OCI-LY7 (cell line): ENCODE data around the gene SH3RF3. TPM values are rescaled to one million over a fixed set of nuclear protein-coding genes. Genes with fewer than 3 reads are reported as not detected.

ENCODE experiments used
- BruUV-seq: library from RNA; stranded (reverse); fragments of 400-500 nt; replicated peaks from 2 replicates; lab custom pipeline; 2021; lab: Mats Ljungman, UMichigan
- CTCF ChIA-PET: fragments of 300-600 bp; sonication (Branson Sonifier 250); formaldehyde crosslinking; loops from one replicate; lab custom pipeline; 2022; ENCODE audit warnings: antibody characterized with exemption; ENCODE audit not compliant: unreplicated experiment; lab: Charles Lee
- POLR2A ChIA-PET: fragments of 300-600 bp; sonication (Branson Sonifier 250); formaldehyde crosslinking; loops from one replicate; lab custom pipeline; 2022; ENCODE audit warnings: antibody characterized with exemption; lab: Charles Lee
- DNase-seq: peaks from one replicate; pipeline ENCODE4 v3.0.0-alpha.2; 2015; ENCODE audit warnings: low spot score
- H2AFZ ChIP-seq: fragments of 200-600 bp; sonication (generic), shearing (Covaris generic); 2 replicates; pipeline ENCODE4 v1.6.1; 2014; ENCODE audit warnings: mild to moderate bottlenecking, antibody characterized with exemption, low read length, moderate library complexity
- H3K27ac ChIP-seq: fragments of 200-600 bp; sonication (generic); 2 replicates; pipeline ENCODE4 v1.5.1; 2014; ENCODE audit warnings: mixed run types, low read depth, mild to moderate bottlenecking, moderate library complexity, low read length, inconsistent platforms; ENCODE audit not compliant: poor library complexity, severe bottlenecking
- H3K36me3 ChIP-seq: fragments of 200-600 bp; sonication (generic); 2 replicates; pipeline ENCODE4 v1.6.1; 2014; ENCODE audit warnings: mild to moderate bottlenecking, antibody characterized with exemption, low read length, moderate library complexity, mixed read lengths; ENCODE audit not compliant: insufficient read depth
- H3K4me1 ChIP-seq: fragments of 200-600 bp; sonication (generic); 2 replicates; pipeline ENCODE4 v1.5.1; 2014; ENCODE audit warnings: mild to moderate bottlenecking, low read length; ENCODE audit not compliant: insufficient read depth, poor library complexity, severe bottlenecking
- H3K4me2 ChIP-seq: fragments of 200-600 bp; sonication (generic); 2 replicates; pipeline ENCODE4 v1.6.1; 2014; ENCODE audit warnings: mild to moderate bottlenecking, low read length
- H3K4me3 ChIP-seq: fragments of 200-600 bp; sonication (generic); 2 replicates; pipeline ENCODE4 v1.5.1; 2014; ENCODE audit warnings: mild to moderate bottlenecking, low read depth, low read length; ENCODE audit not compliant: poor library complexity, severe bottlenecking
- H3K79me2 ChIP-seq: fragments of 200-600 bp; sonication (generic); 2 replicates; pipeline ENCODE4 v1.6.1; 2016; ENCODE audit warnings: low read depth, mild to moderate bottlenecking, low read length, moderate library complexity, mixed read lengths; ENCODE audit not compliant: insufficient read depth
- H3K9me2 ChIP-seq: fragments of 200-600 bp; sonication (generic); 2 replicates; pipeline ENCODE4 v1.6.1; 2016; ENCODE audit warnings: mild to moderate bottlenecking, low read length, mixed read lengths; ENCODE audit not compliant: insufficient read depth
- H3K9me3 ChIP-seq: fragments of 200-600 bp; sonication (generic); 2 replicates; pipeline ENCODE4 v1.6.1; 2014; ENCODE audit warnings: mild to moderate bottlenecking, mixed run types, low read length, mixed read lengths
- H4K20me1 ChIP-seq: fragments of 200-600 bp; sonication (generic); 2 replicates; pipeline ENCODE4 v1.6.1; 2014; ENCODE audit warnings: mild to moderate bottlenecking, antibody characterized with exemption, low read length, moderate library complexity, mixed read lengths; ENCODE audit not compliant: insufficient read depth
- CTCF ChIP-seq: fragments of 200-600 bp; sonication (generic); conservative IDR thresholded peaks from 2 replicates; pipeline ENCODE4 v1.5.1; 2014; ENCODE audit warnings: mild to moderate bottlenecking, antibody characterized with exemption, low read length, moderate library complexity, mixed read lengths
- EZH2phosphoT487 ChIP-seq: fragments of 200-600 bp; sonication (generic); IDR thresholded peaks from 2 replicates; pipeline ENCODE4 v1.6.1; 2018; ENCODE audit warnings: low read depth, borderline replicate concordance, mild to moderate bottlenecking, mixed run types, antibody characterized with exemption, low read length, moderate library complexity, mixed read lengths
- intact Hi-C: fragments of 100-400 bp; cut with micrococcal nuclease; formaldehyde crosslinking; loops from one replicate; pipeline ENCODE4 v1.10.0; 2022; ENCODE audit not compliant: unreplicated experiment
- total RNA-seq, 2 experiments: library from RNA; depleted of rRNA in 1 of 2; stranded (reverse); fragments of >200 nt in 1 of 2; shearing (Covaris generic) in 1 of 2; gene quantifications; 2 replicates each; pipeline ENCODE4 v1.2.3, GENCODE V29; 2014 to 2022

Gene SH3RF3
- total RNA-seq, 2 experiments from 2014 or later = not detected

DNA sequence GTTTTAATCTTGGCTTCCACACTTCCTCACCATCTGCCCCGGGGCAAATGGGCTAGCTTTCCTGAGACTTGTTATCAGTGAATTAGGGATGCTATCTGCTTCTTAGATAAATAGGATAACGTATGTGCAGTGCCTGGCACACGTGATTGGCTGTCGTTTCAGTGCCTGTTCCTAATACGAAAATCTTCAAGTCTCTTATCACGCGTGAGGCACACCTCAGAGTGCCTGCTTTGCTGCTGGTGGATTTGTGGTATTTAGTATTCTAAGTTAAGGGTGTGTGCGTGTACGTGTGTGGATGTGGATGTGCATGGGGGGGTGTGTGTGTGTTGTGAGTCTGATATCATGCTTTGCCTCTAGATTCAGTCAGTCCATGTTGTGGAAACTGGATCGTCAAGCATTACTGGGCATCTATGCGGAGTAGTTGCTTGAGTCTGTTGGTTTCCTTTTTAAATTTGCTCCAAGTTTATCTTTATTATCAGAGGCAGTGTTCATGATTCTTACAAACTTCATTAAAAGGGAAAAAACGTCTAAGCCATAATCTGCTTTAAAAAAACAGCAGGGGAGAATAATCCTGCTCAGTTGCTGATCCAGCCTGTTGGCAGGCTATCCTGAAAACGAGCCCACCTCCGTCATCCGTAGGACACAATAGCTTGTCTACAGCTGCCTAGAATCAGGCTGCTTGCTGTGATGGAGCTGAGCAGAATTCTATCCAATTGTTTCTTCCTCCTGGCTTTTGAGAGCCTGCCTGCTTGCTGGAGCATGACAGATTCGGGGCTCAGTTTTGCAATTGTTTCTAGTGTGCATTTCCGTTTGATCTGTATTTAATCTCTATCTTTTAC is 6.6 kb downstream of the SH3RF3 start:
- no peak for DNase-seq
- H3K4me1 ChIP-seq = no peaks in the 10 kb centered on the region
- ChIA-PET CTCF (no interaction called here), POLR2A (no interaction called here)
- no peaks in the 10 kb centered on the region for H3K9me3 ChIP-seq
- H3K27ac ChIP-seq = no peak overlapping the region
- intact Hi-C loops = loop anchor here (10.0 kb wide), 2 partner anchors 79 to 149 kb away; no protein-coding TSS in a partner anchor
- H3K9me2 ChIP-seq = no peaks in the 10 kb centered on the region
- TF ChIP-seq CTCF = no peak
- TF ChIP-seq EZH2phosphoT487 = no peak
- BruUV-seq = no TSS peak
- H3K4me2 ChIP-seq = no peak overlapping the region
- no peaks in the 10 kb centered on the region for H3K36me3 ChIP-seq
- H4K20me1 ChIP-seq = no peaks in the 10 kb centered on the region
- no peak overlapping the region for H3K4me3 ChIP-seq
- H3K79me2 ChIP-seq = no peaks in the 10 kb centered on the region
- no peak overlapping the region for H2AFZ ChIP-seq

DNA sequence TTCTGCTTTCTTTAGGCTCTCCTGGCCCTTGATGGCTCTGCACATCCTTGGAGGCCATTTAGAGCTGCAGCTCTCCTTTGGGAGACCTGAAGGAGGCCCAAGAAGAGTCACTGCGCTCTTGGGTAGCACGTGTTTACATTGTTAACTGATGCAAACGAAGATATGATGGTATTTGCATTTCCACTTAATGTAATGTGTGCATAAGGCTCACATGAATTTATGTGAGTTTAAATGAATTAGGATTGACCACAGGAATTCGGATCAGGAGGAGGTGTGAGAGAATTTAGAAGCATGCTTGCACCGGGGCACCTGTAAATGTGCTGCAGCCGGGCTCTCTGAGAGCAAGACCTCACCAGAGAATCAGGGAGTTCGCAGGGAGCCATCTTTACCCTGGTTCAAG is 7.5 kb downstream of the SH3RF3 start:
- Histone ChIP-seq H3K4me3 (no peak overlapping the region), H2AFZ (no peak overlapping the region), H3K27ac (no peak overlapping the region), H3K4me1 (no peaks in the 10 kb centered on the region), H4K20me1 (no peaks in the 10 kb centered on the region), H3K36me3 (no peaks in the 10 kb centered on the region), H3K79me2 (no peaks in the 10 kb centered on the region), H3K4me2 (no peak overlapping the region), H3K9me2 (no peaks in the 10 kb centered on the region), H3K9me3 (no peaks in the 10 kb centered on the region)
- BruUV-seq = no TSS peak
- no peak for DNase-seq
- ChIA-PET CTCF (no interaction called here), POLR2A (no interaction called here)
- TF ChIP-seq EZH2phosphoT487 = no peak
- no peak for TF ChIP-seq CTCF
- intact Hi-C loops = loop anchor here (10.0 kb wide), 2 partner anchors 78 to 148 kb away; no protein-coding TSS in a partner anchor

DNA sequence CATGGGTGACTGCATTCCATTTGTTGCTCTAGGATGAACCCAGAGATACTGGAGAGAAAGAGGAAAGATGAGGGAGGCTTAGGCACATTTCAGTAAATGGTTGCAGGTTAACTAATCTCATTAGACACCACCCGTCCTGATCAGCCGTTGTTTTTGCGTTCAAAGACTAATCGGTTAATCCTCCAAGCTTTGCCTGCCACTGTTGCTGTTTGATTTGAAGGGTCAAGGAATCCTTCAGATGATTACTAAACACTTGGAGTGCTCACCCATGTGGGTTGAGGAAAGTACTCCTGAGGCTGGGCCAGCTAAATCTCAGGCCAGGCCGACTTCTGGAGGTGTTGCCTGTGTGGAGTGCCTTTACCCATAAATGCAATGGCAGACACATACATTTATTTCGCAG is 8.6 kb downstream of the SH3RF3 start:
- intact Hi-C loops = loop anchor here (10.0 kb wide), 2 partner anchors 77 to 147 kb away; no protein-coding TSS in a partner anchor
- no peaks in the 10 kb centered on the region for H3K4me1 ChIP-seq

More for the DNA sequence above, 8.6 kb downstream of the SH3RF3 start:
- H3K79me2 ChIP-seq = no peaks in the 10 kb centered on the region
- DNase-seq = no peak
- ChIA-PET CTCF (no interaction called here), POLR2A (no interaction called here)
- no TSS peak for BruUV-seq
- no peaks in the 10 kb centered on the region for H3K9me2 ChIP-seq
- no peaks in the 10 kb centered on the region for H3K36me3 ChIP-seq
- H3K27ac ChIP-seq = no peak overlapping the region
- H4K20me1 ChIP-seq = no peaks in the 10 kb centered on the region
- no peak overlapping the region for H2AFZ ChIP-seq
- H3K4me3 ChIP-seq = no peak overlapping the region
- no peak for TF ChIP-seq CTCF
- no peak for TF ChIP-seq EZH2phosphoT487
- no peak overlapping the region for H3K4me2 ChIP-seq
- H3K9me3 ChIP-seq = no peaks in the 10 kb centered on the region
